ENCODE results near the gene PRRG1. TPM values are rescaled to one million over a fixed set of nuclear protein-coding genes. Genes with fewer than 3 reads are reported as not detected.

The PRRG1 gene
- total and polyA plus RNA-seq, 2 donors from 2014 or later: 5.8 to 23.4 TPM

DNA sequence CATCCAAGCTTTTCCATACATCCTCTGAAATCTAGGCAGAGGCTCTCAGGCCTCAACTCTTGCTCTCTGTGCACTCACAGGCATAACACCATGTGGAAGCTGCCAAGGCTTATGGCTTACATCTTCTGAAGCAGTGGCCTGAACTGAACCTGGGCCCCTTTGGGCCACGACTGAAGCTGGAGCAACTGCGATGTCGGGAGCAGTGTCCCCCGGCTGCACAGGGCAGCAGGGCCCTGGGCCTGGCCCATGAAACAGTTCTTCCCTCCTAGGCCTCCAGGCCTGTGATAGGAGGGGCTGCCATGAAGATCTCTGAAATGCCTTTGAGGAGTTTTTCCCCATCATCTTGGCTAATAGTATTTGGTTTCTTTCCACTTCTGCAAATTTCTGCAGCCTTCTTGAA, 39.2 kb downstream of the PRRG1 start:
- TF ChIP-seq, protein P1, sequence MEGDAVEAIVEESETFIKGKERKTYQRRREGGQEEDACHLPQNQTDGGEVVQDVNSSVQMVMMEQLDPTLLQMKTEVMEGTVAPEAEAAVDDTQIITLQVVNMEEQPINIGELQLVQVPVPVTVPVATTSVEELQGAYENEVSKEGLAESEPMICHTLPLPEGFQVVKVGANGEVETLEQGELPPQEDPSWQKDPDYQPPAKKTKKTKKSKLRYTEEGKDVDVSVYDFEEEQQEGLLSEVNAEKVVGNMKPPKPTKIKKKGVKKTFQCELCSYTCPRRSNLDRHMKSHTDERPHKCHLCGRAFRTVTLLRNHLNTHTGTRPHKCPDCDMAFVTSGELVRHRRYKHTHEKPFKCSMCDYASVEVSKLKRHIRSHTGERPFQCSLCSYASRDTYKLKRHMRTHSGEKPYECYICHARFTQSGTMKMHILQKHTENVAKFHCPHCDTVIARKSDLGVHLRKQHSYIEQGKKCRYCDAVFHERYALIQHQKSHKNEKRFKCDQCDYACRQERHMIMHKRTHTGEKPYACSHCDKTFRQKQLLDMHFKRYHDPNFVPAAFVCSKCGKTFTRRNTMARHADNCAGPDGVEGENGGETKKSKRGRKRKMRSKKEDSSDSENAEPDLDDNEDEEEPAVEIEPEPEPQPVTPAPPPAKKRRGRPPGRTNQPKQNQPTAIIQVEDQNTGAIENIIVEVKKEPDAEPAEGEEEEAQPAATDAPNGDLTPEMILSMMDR (IDR thresholded peaks at IDR 0.05; ENCODE audit: borderline replicate concordance, extremely low read depth, insufficient read depth): no peak
- no peaks in the 10 kb centered on the region for H3K27me3 ChIP-seq (ENCODE audit: control insufficient read depth, insufficient read depth, low read length)
- intact Hi-C loops (cut with DNase I): no loop called here
- H3K27ac ChIP-seq (ENCODE audit: low read depth in 2 of 2, low read length in 2 of 2): no peak overlapping the region
- H3K36me3 ChIP-seq (ENCODE audit: control insufficient read depth in 2 of 3, insufficient read depth in 3 of 3, low read length in 3 of 3): peaks cover 0 to 2% (median 0%) of the 10 kb centered on the region in 3 donors
- DNase-seq: no peak
- no peaks in the 10 kb centered on the region for H3K9me3 ChIP-seq (ENCODE audit: control insufficient read depth in 2 of 3, insufficient read depth in 1 of 3, low read length in 3 of 3)
- no peak overlapping the region for H3K4me3 ChIP-seq (ENCODE audit: low read length in 3 of 3)
- H3K4me1 ChIP-seq (ENCODE audit: control insufficient read depth in 2 of 3, insufficient read depth in 2 of 3, low read depth in 1 of 3, low read length in 3 of 3): no peaks in the 10 kb centered on the region
- H3K9ac ChIP-seq (ENCODE audit: low read length in 3 of 3): no peak overlapping the region
- FAIRE-seq: no peak

DNA sequence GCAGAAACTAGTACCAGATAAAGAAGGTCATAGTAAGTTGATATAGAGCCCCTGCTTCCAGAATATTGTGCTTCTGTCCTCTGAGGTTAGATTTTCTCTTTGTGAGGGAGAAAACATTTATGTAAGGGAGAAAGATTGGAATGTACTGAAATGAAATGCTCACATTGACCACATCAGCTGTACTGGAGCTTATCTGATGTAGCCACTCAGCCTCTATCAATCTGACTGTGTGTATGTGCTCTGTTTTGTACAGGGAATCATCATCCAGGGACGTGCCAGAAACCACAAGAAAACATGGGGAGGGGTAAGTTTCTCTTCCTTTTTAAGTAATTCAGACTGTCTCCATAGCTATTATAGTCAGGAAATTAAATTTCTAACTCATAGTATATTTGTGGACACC, 56.8 kb downstream of the PRRG1 start:
- TF ChIP-seq, protein P1 (IDR thresholded peaks at IDR 0.05; ENCODE audit: borderline replicate concordance, extremely low read depth, insufficient read depth): no peak
- DNase-seq (no peak), FAIRE-seq (no peak)
- no peak overlapping the region for H3K27ac ChIP-seq (ENCODE audit: low read depth in 2 of 2, low read length in 2 of 2)
- no peak overlapping the region for H3K4me3 ChIP-seq (ENCODE audit: low read length in 3 of 3)
- H3K4me1 ChIP-seq (ENCODE audit: control insufficient read depth in 2 of 3, insufficient read depth in 2 of 3, low read depth in 1 of 3, low read length in 3 of 3): no peaks in the 10 kb centered on the region
- H3K9ac ChIP-seq (ENCODE audit: low read length in 3 of 3): no peak overlapping the region
- no peaks in the 10 kb centered on the region for H3K9me3 ChIP-seq (ENCODE audit: control insufficient read depth in 2 of 3, insufficient read depth in 1 of 3, low read length in 3 of 3)
- no peaks in the 10 kb centered on the region for H3K36me3 ChIP-seq (ENCODE audit: control insufficient read depth in 2 of 3, insufficient read depth in 3 of 3, low read length in 3 of 3)
- intact Hi-C loops (cut with DNase I): no loop called here
- H3K27me3 ChIP-seq (ENCODE audit: control insufficient read depth, insufficient read depth, low read length): no peaks in the 10 kb centered on the region

DNA sequence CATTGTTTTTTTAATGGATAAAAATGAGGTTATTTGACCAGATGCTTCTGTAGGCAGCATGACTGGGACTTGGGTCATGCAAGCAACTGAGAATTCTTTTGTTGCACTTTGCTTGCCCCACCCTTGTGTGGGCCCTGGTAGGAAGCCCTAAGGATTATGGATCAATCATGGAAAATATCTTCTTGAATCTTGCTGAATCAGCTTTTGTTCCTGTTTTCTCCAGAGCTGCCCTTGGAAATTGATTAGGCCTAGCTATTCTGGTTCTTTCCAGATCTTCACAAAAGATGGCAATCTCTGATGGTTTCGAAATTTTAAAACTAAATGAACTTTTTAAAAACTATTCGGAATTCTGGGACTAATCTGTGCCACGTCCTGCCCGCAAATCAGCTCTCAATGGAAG, 58.6 kb downstream of the PRRG1 start:
- H3K4me1 ChIP-seq (ENCODE audit: control insufficient read depth in 2 of 3, insufficient read depth in 2 of 3, low read depth in 1 of 3, low read length in 3 of 3): no peaks in the 10 kb centered on the region
- FAIRE-seq: no peak
- no peak for DNase-seq
- H3K9me3 ChIP-seq (ENCODE audit: control insufficient read depth in 2 of 3, insufficient read depth in 1 of 3, low read length in 3 of 3): no peaks in the 10 kb centered on the region
- H3K9ac ChIP-seq (ENCODE audit: low read length in 3 of 3): no peak overlapping the region
- intact Hi-C loops (cut with DNase I): no loop called here
- H3K4me3 ChIP-seq (ENCODE audit: low read length in 3 of 3): no peak overlapping the region
- TF ChIP-seq, protein P1 (IDR thresholded peaks at IDR 0.05; ENCODE audit: borderline replicate concordance, extremely low read depth, insufficient read depth): no peak
- H3K27me3 ChIP-seq (ENCODE audit: control insufficient read depth, insufficient read depth, low read length): no peaks in the 10 kb centered on the region
- H3K27ac ChIP-seq (ENCODE audit: low read depth in 2 of 2, low read length in 2 of 2): no peak overlapping the region
- no peaks in the 10 kb centered on the region for H3K36me3 ChIP-seq (ENCODE audit: control insufficient read depth in 2 of 3, insufficient read depth in 3 of 3, low read length in 3 of 3)

DNA sequence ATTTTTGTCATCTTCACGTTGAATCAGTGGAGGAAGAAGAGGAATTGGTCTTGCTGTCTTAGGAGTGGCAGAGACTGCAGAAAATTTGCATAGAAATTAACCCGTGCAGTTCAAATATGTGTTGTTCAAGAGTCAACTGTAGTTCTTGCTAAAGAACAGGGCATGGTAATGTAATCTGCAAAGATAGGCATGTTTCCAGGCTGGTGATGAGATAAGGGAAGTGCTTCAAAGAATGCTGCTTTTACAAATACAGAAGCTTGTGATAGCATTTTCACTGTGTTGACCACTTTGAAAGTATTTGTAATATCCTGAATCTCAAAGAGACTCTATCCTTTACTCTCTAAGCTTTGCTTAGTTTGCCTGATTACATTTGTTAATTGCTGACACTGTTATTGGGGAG, 60.1 kb downstream of the PRRG1 start:
- intact Hi-C loops (cut with DNase I): no loop called here
- TF ChIP-seq, protein P1 (IDR thresholded peaks at IDR 0.05; ENCODE audit: borderline replicate concordance, extremely low read depth, insufficient read depth): no peak
- Histone ChIP-seq H3K9ac (ENCODE audit: low read length in 3 of 3) (no peak overlapping the region), H3K4me3 (ENCODE audit: low read length in 3 of 3) (no peak overlapping the region), H3K4me1 (ENCODE audit: control insufficient read depth in 2 of 3, insufficient read depth in 2 of 3, low read depth in 1 of 3, low read length in 3 of 3) (no peaks in the 10 kb centered on the region), H3K9me3 (ENCODE audit: control insufficient read depth in 2 of 3, insufficient read depth in 1 of 3, low read length in 3 of 3) (no peaks in the 10 kb centered on the region), H3K36me3 (ENCODE audit: control insufficient read depth in 2 of 3, insufficient read depth in 3 of 3, low read length in 3 of 3) (no peaks in the 10 kb centered on the region), H3K27me3 (ENCODE audit: control insufficient read depth, insufficient read depth, low read length) (no peaks in the 10 kb centered on the region), H3K27ac (ENCODE audit: low read depth in 2 of 2, low read length in 2 of 2) (no peak overlapping the region)
- FAIRE-seq: no peak
- no peak for DNase-seq
